Endothelial cell (in vitro differentiated cells): Measurements from ENCODE around the gene SLC35G4. TPM values are rescaled to one million over a fixed set of nuclear protein-coding genes. Genes with fewer than 3 reads are reported as not detected.
"Not testable (repeated sequence)": the region's sequence is repeated elsewhere in the genome, so short reads cannot be mapped to it uniquely, and the experiment has no call there.

Experiments used
- DNase-seq: peaks from one replicate; pipeline ENCODE4 v3.0.0; 2021; ENCODE audit warnings: low spot score
- H3K27ac Mint-ChIP-seq: one replicate; pipeline ENCODE4 v1.8.0; 2021; ENCODE audit warnings: mixed read lengths, inconsistent platforms; ENCODE audit not compliant: unreplicated experiment
- H3K27me3 Mint-ChIP-seq: one replicate; pipeline ENCODE4 v1.8.0; 2021; ENCODE audit warnings: mild to moderate bottlenecking, moderate library complexity, mixed read lengths, inconsistent platforms; ENCODE audit not compliant: unreplicated experiment
- H3K36me3 Mint-ChIP-seq: one replicate; pipeline ENCODE4 v1.8.0; 2021; ENCODE audit warnings: mild to moderate bottlenecking, low read depth, mixed read lengths, inconsistent platforms; ENCODE audit not compliant: unreplicated experiment
- H3K4me1 Mint-ChIP-seq: one replicate; pipeline ENCODE4 v1.8.0; 2021; ENCODE audit warnings: mild to moderate bottlenecking, mixed read lengths, inconsistent platforms; ENCODE audit not compliant: unreplicated experiment
- H3K4me3 Mint-ChIP-seq: one replicate; pipeline ENCODE4 v1.8.0; 2021; ENCODE audit warnings: mild to moderate bottlenecking, mixed read lengths, inconsistent platforms; ENCODE audit not compliant: unreplicated experiment
- H3K9me3 Mint-ChIP-seq: one replicate; pipeline ENCODE4 v1.8.0; 2021; ENCODE audit warnings: mixed read lengths, inconsistent platforms; ENCODE audit not compliant: unreplicated experiment
- CTCF ChIP-seq: fragments of 200-600 bp; sonication (generic); IDR thresholded peaks from one replicate; pipeline ENCODE4 v1.5.0; 2021; ENCODE audit warnings: antibody characterized with exemption; ENCODE audit not compliant: unreplicated experiment
- total RNA-seq: library from RNA; stranded (reverse); fragmentation: NEBNext Ultra II Directional; extraction: Animal tissue kit (Norgen Biotek cat#: 25700); gene quantifications from one replicate; pipeline ENCODE4 v1.2.1, GENCODE V29; 2021; ENCODE audit not compliant: unreplicated experiment

Gene SLC35G4
- total RNA-seq, 1 donor from 2014 or later, result not detected

GRCh38 chr18:11587432-11587831, 22.0 kb upstream of the SLC35G4 start:
- no peak for TF ChIP-seq CTCF
- H3K9me3 Mint-ChIP-seq, result no peaks in the 10 kb centered on the region

GRCh38 chr18:11587846-11588245, 21.6 kb upstream of the SLC35G4 start:
- H3K4me3 Mint-ChIP-seq, result no peak overlapping the region
- no peak overlapping the region for H3K27ac Mint-ChIP-seq
- no peaks in the 10 kb centered on the region for H3K27me3 Mint-ChIP-seq
- no peaks in the 10 kb centered on the region for H3K9me3 Mint-ChIP-seq
- H3K4me1 Mint-ChIP-seq, result no peaks in the 10 kb centered on the region
- no peaks in the 10 kb centered on the region for H3K36me3 Mint-ChIP-seq
- TF ChIP-seq CTCF, result no peak
- no peak for DNase-seq

More at GRCh38 chr18:11587432-11587831, 22.0 kb upstream of the SLC35G4 start:
- Mint-ChIP-seq H3K4me3 (no peak overlapping the region), H3K4me1 (no peaks in the 10 kb centered on the region), H3K27me3 (no peaks in the 10 kb centered on the region), H3K27ac (no peak overlapping the region), H3K36me3 (no peaks in the 10 kb centered on the region)
- DNase-seq, result no peak

- Mint-ChIP-seq H3K27me3 (no peaks in the 10 kb centered on the region), H3K36me3 (no peaks in the 10 kb centered on the region), H3K9me3 (no peaks in the 10 kb centered on the region), H3K27ac (no peak overlapping the region), H3K4me3 (no peak overlapping the region), H3K4me1 (no peaks in the 10 kb centered on the region)
- no peak for DNase-seq
- no peak for TF ChIP-seq CTCF
Observed at GRCh38 chr18:11591957-11592356, 17.4 kb upstream of the SLC35G4 start.

- Mint-ChIP-seq H3K9me3 (no peaks in the 10 kb centered on the region), H3K4me1 (peaks cover 13% of the 10 kb centered on the region), H3K27ac (no peak overlapping the region), H3K27me3 (peaks cover 1% of the 10 kb centered on the region), H3K36me3 (no peaks in the 10 kb centered on the region), H3K4me3 (no peak overlapping the region)
- no peak for TF ChIP-seq CTCF
- no peak for DNase-seq
Observed at GRCh38 chr18:11600321-11600720, 9.1 kb upstream of the SLC35G4 start.

- no peak overlapping the region for H3K27ac Mint-ChIP-seq
- no peaks in the 10 kb centered on the region for H3K36me3 Mint-ChIP-seq
- H3K4me1 Mint-ChIP-seq, result peaks cover 5% of the 10 kb centered on the region
- H3K4me3 Mint-ChIP-seq, result no peak overlapping the region
- TF ChIP-seq CTCF, result no peak
- no peaks in the 10 kb centered on the region for H3K9me3 Mint-ChIP-seq
- DNase-seq, result no peak
- H3K27me3 Mint-ChIP-seq, result peaks cover 1% of the 10 kb centered on the region
Observed at GRCh38 chr18:11607906-11608305, 1.5 kb upstream of the SLC35G4 start.

- H3K36me3 Mint-ChIP-seq, DNase-seq, H3K27me3 Mint-ChIP-seq, H3K4me1 Mint-ChIP-seq, H3K4me3 Mint-ChIP-seq, H3K9me3 Mint-ChIP-seq: not testable (repeated sequence)
- H3K27ac Mint-ChIP-seq, result peak overlapping the region; percentile 52
Observed at GRCh38 chr18:11608618-11609017, 778 bp upstream of the SLC35G4 start.

GRCh38 chr18:11613073-11613472, 3.7 kb downstream of the SLC35G4 start:
- H3K9me3 Mint-ChIP-seq, H3K4me3 Mint-ChIP-seq, H3K4me1 Mint-ChIP-seq: not testable (repeated sequence)

GRCh38 chr18:11613611-11614010, 4.2 kb downstream of the SLC35G4 start:
- H3K36me3 Mint-ChIP-seq, H3K27me3 Mint-ChIP-seq, H3K4me3 Mint-ChIP-seq, H3K27ac Mint-ChIP-seq, H3K4me1 Mint-ChIP-seq, DNase-seq, H3K9me3 Mint-ChIP-seq: not testable (repeated sequence)

More at GRCh38 chr18:11613073-11613472, 3.7 kb downstream of the SLC35G4 start:
- H3K27ac Mint-ChIP-seq, DNase-seq, H3K36me3 Mint-ChIP-seq, H3K27me3 Mint-ChIP-seq: not testable (repeated sequence)
